CD4-positive, alpha-beta T cell treated with Interferon gamma for 1 hour (primary cell): ENCODE measurements around the gene SRD5A3.

Experiments
- DNase-seq: peaks from one replicate; pipeline ENCODE4 v3.0.0-alpha.2; 2020

SRD5A3 gene

GRCh38 chr4:55410431-55410830 is 64.4 kb downstream of the SRD5A3 start:
- no peak for DNase-seq

GRCh38 chr4:55411621-55412020 is 65.6 kb downstream of the SRD5A3 start:
- no peak for DNase-seq

DNA sequence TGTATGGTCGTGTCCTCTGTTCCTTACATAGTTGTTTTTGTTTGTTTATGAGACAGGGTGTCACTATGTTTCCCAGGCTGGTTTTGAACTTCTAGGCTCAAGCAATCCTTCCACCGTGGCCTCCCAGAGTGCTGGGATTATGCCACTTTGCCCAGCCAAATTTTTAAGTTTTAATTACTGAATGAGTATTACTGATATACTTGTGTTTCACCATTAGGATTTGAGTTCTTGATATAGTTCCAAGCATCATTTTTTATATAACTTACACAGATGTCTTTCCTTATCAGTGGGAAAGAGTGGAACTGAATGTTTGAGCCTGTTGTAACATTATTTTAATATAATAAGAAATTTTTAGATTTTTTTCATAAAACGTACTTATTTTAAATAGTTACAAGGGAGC is 70.1 kb downstream of the SRD5A3 start:
- DNase-seq: no peak
